Measurements from ENCODE around the gene CBFA2T3.

The CBFA2T3 gene

GRCh38 chr16:88961011-88961410 is 16.0 kb downstream of the CBFA2T3 start:
- no peak for TF ChIP-seq GATA1 (IDR thresholded peaks at IDR 0.05; ENCODE audit: low read depth, low read length)
- TF ChIP-seq POLR2A (IDR thresholded peaks at IDR 0.05; ENCODE audit: low read length) = no peak

GRCh38 chr16:88960516-88960915 is 16.5 kb downstream of the CBFA2T3 start:
- DNase-seq = no peak
- TF ChIP-seq GATA1 (IDR thresholded peaks at IDR 0.05; ENCODE audit: low read depth, low read length) (no peak), POLR2A (IDR thresholded peaks at IDR 0.05; ENCODE audit: low read length) (no peak)

More at GRCh38 chr16:88961011-88961410, 16.0 kb downstream of the CBFA2T3 start:
- DNase-seq = no peak

- no peak for DNase-seq
- TF ChIP-seq POLR2A (IDR thresholded peaks at IDR 0.05; ENCODE audit: low read length) (no peak), GATA1 (IDR thresholded peaks at IDR 0.05; ENCODE audit: low read depth, low read length) (no peak)
Measured at GRCh38 chr16:88959022-88959421, 18.0 kb downstream of the CBFA2T3 start.

- TF ChIP-seq POLR2A (IDR thresholded peaks at IDR 0.05; ENCODE audit: low read length) (no peak), GATA1 (IDR thresholded peaks at IDR 0.05; ENCODE audit: low read depth, low read length) (no peak)
- DNase-seq = no peak
Measured at GRCh38 chr16:88957887-88958577, 19.0 kb downstream of the CBFA2T3 start.

- DNase-seq = no peak
- TF ChIP-seq POLR2A (IDR thresholded peaks at IDR 0.05; ENCODE audit: low read length) (no peak), GATA1 (IDR thresholded peaks at IDR 0.05; ENCODE audit: low read depth, low read length) (no peak)
Measured at GRCh38 chr16:88957433-88957767, 19.6 kb downstream of the CBFA2T3 start.

- TF ChIP-seq GATA1 (IDR thresholded peaks at IDR 0.05; ENCODE audit: low read depth, low read length) = no peak
- no peak for TF ChIP-seq POLR2A (IDR thresholded peaks at IDR 0.05; ENCODE audit: low read length)
- DNase-seq = no peak
Measured at GRCh38 chr16:88956546-88957432, 20.2 kb downstream of the CBFA2T3 start.

- TF ChIP-seq GATA1 (IDR thresholded peaks at IDR 0.05; ENCODE audit: low read depth, low read length) (no peak), POLR2A (IDR thresholded peaks at IDR 0.05; ENCODE audit: low read length) (no peak)
Measured at GRCh38 chr16:88955906-88956305, 21.1 kb downstream of the CBFA2T3 start.

GRCh38 chr16:88953003-88953690 is 23.9 kb downstream of the CBFA2T3 start:
- TF ChIP-seq POLR2A (IDR thresholded peaks at IDR 0.05; ENCODE audit: low read length) (no peak), GATA1 (IDR thresholded peaks at IDR 0.05; ENCODE audit: low read depth, low read length) (no peak)
- DNase-seq = no peak

More at GRCh38 chr16:88955906-88956305, 21.1 kb downstream of the CBFA2T3 start:
- DNase-seq = no peak

GRCh38 chr16:88951989-88952388 is 25.0 kb downstream of the CBFA2T3 start:
- DNase-seq = no peak
- TF ChIP-seq POLR2A (IDR thresholded peaks at IDR 0.05; ENCODE audit: low read length) = no peak
- no peak for TF ChIP-seq GATA1 (IDR thresholded peaks at IDR 0.05; ENCODE audit: low read depth, low read length)

- TF ChIP-seq GATA1 (IDR thresholded peaks at IDR 0.05; ENCODE audit: low read depth, low read length) (no peak), POLR2A (IDR thresholded peaks at IDR 0.05; ENCODE audit: low read length) (no peak)
- no peak for DNase-seq
Measured at GRCh38 chr16:88951501-88951900, 25.5 kb downstream of the CBFA2T3 start.

- TF ChIP-seq GATA1 (IDR thresholded peaks at IDR 0.05; ENCODE audit: low read depth, low read length) (no peak), POLR2A (IDR thresholded peaks at IDR 0.05; ENCODE audit: low read length) (no peak)
- no peak for DNase-seq
Measured at GRCh38 chr16:88948781-88949490, 28.1 kb downstream of the CBFA2T3 start.

- TF ChIP-seq POLR2A (IDR thresholded peaks at IDR 0.05; ENCODE audit: low read length) (no peak), GATA1 (IDR thresholded peaks at IDR 0.05; ENCODE audit: low read depth, low read length) (no peak)
- DNase-seq = no peak
Measured at GRCh38 chr16:88945473-88945872, 31.5 kb downstream of the CBFA2T3 start.

GRCh38 chr16:88943741-88944140 is 33.3 kb downstream of the CBFA2T3 start:
- DNase-seq = no peak
- TF ChIP-seq POLR2A (IDR thresholded peaks at IDR 0.05; ENCODE audit: low read length) (no peak), GATA1 (IDR thresholded peaks at IDR 0.05; ENCODE audit: low read depth, low read length) (no peak)

All from erythroblast (primary cell).